BE2C (cell line): ENCODE results near the gene EVI5.

Experiments used
- DNase-seq: peaks from one replicate; pipeline ENCODE4 v3.0.0-alpha.2; 2020
- H3K27me3 ChIP-seq: fragments of 250-450 bp; sonication (Bioruptor Pico); 2 replicates; pipeline ENCODE4 v1.5.1; 2020; ENCODE audit warnings: mild to moderate bottlenecking
- H3K36me3 ChIP-seq: fragments of 250-450 bp; sonication (Bioruptor Pico); 2 replicates; pipeline ENCODE4 v1.5.1; 2020; ENCODE audit warnings: mild to moderate bottlenecking
- H3K4me1 ChIP-seq: fragments of 250-450 bp; sonication (Bioruptor Pico); 2 replicates; pipeline ENCODE4 v1.5.1; 2020
- H3K4me3 ChIP-seq: 2 replicates; pipeline ENCODE4 v1.5.1; 2011; ENCODE audit warnings: low read depth, low read length
- H3K9me3 ChIP-seq: fragments of 250-450 bp; sonication (Bioruptor Pico); 2 replicates; pipeline ENCODE4 v1.5.1; 2020
- TF ChIP-seq, protein P1 (sequence below): IDR thresholded peaks from 2 replicates; pipeline ENCODE4 v1.5.1; 2012; ENCODE audit warnings: mild to moderate bottlenecking, low read depth, low read length

The EVI5 gene

DNA sequence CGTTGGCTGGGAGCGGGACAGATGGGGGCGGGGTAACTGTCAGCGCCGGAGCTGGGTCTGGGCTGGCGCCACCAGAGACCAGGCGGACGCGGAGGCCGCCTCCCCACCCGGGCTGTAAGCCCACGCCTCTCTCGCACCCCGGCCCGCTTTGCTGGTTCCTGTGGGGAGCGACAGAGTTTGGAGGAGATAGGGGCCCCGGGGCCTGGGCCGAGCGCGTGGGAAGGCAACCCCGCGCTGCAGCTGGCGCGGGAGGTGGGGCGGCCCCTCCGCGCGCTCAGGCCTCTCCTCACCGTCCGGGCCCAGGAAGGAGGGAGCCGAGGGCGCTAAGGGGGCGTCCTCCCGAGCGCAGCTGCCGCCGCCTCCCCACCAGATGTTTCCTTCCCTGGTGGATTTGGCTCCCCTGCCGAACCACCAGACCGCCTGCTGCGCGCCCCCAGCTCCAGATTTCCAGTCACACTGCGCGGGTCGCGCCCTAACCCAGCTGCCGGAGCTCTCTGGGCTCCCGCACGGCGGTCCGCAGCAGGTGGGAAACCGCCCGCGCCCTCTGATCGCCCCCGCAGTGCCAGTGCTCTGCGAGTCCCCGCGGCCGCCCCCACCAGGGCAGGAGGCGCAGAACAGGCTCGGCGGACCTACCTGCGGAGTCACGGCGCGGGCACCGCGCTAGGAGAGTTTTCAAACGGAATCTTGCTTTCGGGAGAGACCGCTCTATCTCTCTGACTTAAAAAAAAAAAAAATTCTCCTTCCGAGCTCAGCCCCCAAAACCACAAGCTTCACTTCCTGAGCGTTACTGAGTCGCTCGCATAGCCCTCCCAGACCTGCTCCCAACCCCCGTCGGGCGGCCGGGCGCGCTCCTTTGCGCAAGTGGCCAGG is 299.3 kb downstream of the EVI5 start:
- Histone ChIP-seq H3K27me3 (peaks cover 85% of the 10 kb centered on the region), H3K4me3 (peak overlapping the region; percentile 36), H3K36me3 (no peaks in the 10 kb centered on the region), H3K9me3 (no peaks in the 10 kb centered on the region), H3K4me1 (no peaks in the 10 kb centered on the region)
- peak; percentile 19 for DNase-seq
- TF ChIP-seq, protein P1, sequence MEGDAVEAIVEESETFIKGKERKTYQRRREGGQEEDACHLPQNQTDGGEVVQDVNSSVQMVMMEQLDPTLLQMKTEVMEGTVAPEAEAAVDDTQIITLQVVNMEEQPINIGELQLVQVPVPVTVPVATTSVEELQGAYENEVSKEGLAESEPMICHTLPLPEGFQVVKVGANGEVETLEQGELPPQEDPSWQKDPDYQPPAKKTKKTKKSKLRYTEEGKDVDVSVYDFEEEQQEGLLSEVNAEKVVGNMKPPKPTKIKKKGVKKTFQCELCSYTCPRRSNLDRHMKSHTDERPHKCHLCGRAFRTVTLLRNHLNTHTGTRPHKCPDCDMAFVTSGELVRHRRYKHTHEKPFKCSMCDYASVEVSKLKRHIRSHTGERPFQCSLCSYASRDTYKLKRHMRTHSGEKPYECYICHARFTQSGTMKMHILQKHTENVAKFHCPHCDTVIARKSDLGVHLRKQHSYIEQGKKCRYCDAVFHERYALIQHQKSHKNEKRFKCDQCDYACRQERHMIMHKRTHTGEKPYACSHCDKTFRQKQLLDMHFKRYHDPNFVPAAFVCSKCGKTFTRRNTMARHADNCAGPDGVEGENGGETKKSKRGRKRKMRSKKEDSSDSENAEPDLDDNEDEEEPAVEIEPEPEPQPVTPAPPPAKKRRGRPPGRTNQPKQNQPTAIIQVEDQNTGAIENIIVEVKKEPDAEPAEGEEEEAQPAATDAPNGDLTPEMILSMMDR, result no peak

DNA sequence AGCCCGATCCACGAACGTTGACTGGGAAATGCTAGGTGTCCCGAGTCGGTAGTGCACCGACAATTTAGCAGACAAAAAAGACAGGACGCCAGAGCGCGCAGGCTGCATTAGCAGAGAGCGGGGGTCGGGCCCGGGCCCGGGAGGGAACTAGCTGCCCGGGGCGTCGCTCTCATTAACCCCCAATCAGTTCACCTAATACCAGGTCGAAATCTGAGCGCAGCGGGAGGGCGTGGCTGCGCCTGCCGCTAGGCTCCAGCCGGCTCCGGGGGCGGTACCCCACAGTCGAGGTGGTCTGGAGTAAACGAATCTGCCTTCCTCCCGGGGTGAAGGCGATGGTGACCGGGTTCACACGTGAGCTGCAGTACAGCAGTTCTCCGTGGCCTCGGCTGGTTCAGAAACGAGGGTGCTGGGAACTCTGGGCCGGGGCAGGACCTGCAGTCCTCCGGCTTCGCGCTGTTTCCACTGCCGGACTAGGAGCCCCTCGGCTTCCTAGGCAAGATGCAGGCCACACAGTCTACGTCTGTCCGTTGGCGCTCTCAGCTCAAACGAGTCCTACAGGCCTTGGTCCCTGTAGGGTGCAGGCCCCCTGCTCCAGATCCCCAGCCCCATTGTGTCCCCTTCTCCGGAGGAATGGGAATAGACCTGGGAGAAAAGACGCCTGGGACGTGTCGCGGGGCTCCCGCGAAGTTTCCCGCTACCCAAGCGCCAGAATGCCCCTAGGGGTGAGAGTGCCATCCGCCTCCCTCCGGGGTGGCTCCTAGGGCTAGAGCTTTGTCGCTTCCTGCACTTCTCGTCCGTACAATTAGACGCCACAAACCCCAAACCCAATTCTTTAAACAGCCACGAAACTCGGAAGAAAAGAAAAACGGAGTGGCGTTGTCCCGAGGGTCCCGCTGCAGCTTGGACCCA is 300.2 kb downstream of the EVI5 start:
- Histone ChIP-seq H3K27me3 (peaks cover 94% of the 10 kb centered on the region), H3K4me1 (no peaks in the 10 kb centered on the region), H3K36me3 (no peaks in the 10 kb centered on the region), H3K9me3 (no peaks in the 10 kb centered on the region), H3K4me3 (peak overlapping the region; percentile 36)
- TF ChIP-seq, protein P1, result no peak
- peak; percentile 8 for DNase-seq

DNA sequence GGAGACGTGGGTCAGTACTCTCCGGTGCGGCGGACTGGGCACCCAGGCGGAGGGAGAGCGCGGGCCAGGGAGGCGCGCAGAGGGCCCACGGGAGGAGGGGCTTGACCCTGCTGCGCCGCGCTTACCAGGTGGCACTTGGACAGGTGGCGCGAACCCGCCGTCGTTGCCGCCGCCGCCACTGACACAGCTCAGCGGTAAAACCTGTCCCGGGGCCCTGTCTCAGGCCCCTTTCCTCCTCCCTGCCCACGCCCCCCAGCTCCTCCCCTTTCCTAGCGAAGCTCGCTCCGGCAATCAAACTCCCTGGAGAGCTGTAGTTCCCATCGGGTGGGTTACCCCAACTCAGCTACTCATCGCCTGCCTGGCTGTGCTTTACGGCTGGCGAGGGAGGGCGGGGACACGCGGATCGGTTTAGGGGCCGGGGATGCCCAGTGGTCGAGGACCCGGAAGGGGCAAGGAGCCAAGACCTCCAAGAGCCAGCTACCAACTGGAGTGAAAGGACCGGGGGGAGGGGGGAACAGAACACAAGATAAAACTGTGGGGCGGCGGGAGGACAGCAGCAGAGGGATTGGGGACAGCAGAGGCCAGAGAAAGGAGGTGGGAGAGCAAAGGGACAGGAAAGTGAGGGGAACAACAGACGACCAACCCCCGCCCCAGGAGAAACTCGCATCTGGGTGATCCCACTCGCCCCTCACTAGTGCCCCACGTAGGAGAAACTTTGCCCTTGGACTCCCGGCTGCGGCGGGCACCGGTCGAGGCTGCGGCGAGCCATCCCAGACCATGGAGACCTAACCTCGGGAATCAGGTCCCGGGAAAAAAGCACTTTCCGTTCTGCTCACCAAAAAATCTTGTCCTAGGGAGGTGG is 301.1 kb downstream of the EVI5 start:
- Histone ChIP-seq H3K9me3 (no peaks in the 10 kb centered on the region), H3K4me3 (no peak overlapping the region), H3K36me3 (no peaks in the 10 kb centered on the region), H3K27me3 (peaks cover 95% of the 10 kb centered on the region), H3K4me1 (no peaks in the 10 kb centered on the region)
- TF ChIP-seq, protein P1, result no peak
- DNase-seq, result no peak

DNA sequence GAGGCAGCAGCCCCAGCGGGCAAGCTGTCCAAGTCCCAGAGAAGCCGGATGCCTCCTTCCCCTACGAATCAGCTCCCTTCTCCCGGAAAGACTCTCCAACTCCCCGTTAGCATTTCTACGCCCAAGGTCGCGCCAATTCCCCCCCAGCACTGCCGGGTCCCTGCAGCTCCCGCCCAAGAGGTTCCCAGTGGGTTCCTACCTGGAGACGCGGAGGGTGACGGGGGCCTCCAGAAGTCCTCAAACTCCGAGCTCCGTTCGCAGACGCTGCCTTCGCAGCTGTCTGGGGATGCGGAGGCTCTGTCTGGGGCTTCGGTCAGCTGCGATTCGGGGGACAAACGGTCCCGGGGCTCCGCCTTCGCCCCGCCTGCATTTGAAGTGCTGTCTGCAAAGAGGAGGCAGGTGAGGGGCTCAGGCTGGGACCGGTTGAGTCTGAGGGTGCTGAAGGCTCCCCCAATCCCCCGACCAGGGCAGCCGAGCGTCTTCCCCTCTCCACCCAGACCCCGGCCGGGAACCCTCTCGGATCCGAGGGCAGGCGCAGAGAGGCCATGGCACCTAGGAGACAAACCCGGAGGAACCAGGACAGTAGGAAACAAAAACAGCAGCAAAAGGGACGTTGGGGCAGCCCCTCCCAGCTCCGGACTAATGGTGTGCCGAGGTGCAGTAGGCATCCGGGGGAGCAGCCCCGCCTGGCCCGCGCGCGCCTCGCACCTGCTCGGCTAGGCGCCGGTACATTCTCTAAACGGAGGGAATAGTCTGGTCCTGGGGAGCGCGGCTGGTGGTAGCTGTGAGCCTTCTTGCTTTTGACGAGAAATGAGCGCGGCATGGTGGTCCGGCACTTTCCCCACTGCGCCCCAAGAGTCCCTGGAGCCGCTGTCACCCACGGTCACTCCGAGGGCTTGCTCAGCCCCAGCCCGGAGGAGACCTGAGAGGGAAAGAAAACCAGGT is 302.0 kb downstream of the EVI5 start:
- no peak overlapping the region for H3K4me3 ChIP-seq
- peaks cover 86% of the 10 kb centered on the region for H3K27me3 ChIP-seq
- TF ChIP-seq, protein P1, result no peak
- no peak for DNase-seq
- no peaks in the 10 kb centered on the region for H3K36me3 ChIP-seq
- H3K4me1 ChIP-seq, result no peaks in the 10 kb centered on the region
- no peaks in the 10 kb centered on the region for H3K9me3 ChIP-seq
